Activated B cell treated with CpG ODN at 0.5 μM for 24 hours (primary cell): ENCODE data around the gene C1QA. TPM values are rescaled to one million over a fixed set of nuclear protein-coding genes. Genes with fewer than 3 reads are reported as not detected.

ENCODE experiments used
- ATAC-seq: fragments of 200-7000 bp; cut with Tn5 transposase; one replicate; pipeline ENCODE4 v1.10.0; 2021; ENCODE audit warnings: low read depth, mild to moderate bottlenecking, moderate library complexity
- CTCF ChIA-PET: fragments of 350-600 bp; sonication (Branson Sonifier 250); formaldehyde crosslinking; loops from one replicate; lab custom pipeline; 2021; ENCODE audit warnings: antibody characterized with exemption; lab: Charles Lee
- POLR2A ChIA-PET: fragments of 350-600 bp; sonication (Branson Sonifier 250); formaldehyde crosslinking; loops from one replicate; lab custom pipeline; 2021; ENCODE audit warnings: antibody characterized with exemption; lab: Charles Lee
- DNase-seq: peaks from one replicate; pipeline ENCODE4 v3.0.0; 2022
- H3K27ac Mint-ChIP-seq: one replicate; pipeline ENCODE4 v1.8.0; 2020; ENCODE audit warnings: mixed read lengths
- H3K27me3 Mint-ChIP-seq: one replicate; pipeline ENCODE4 v1.8.0; 2021; ENCODE audit warnings: mixed read lengths
- H3K36me3 Mint-ChIP-seq: one replicate; pipeline ENCODE4 v1.8.0; 2021; ENCODE audit warnings: low read depth, mixed read lengths
- H3K4me1 Mint-ChIP-seq: one replicate; pipeline ENCODE4 v1.8.0; 2021; ENCODE audit warnings: mixed read lengths
- H3K4me3 Mint-ChIP-seq: one replicate; pipeline ENCODE4 v1.8.0; 2020; ENCODE audit warnings: mild to moderate bottlenecking, mixed read lengths
- H3K9me3 Mint-ChIP-seq: one replicate; pipeline ENCODE4 v1.8.0; 2020; ENCODE audit warnings: mixed read lengths
- intact Hi-C: fragments of 100-400 bp; cut with micrococcal nuclease; formaldehyde crosslinking; loops from one replicate; pipeline ENCODE4 v1.15.1; 2024
- total RNA-seq: library from RNA; stranded (reverse); gene quantifications from 2 replicates; pipeline ENCODE4 v1.2.3, GENCODE V29; 2022
- TF ChIP-seq, protein P1 (sequence below): fragments of 200-600 bp; IDR thresholded peaks from one replicate; pipeline ENCODE4 v1.8.0; 2022; ENCODE audit warnings: antibody characterized with exemption, mild to moderate bottlenecking

Gene C1QA
- total RNA-seq, 1 donor from 2014 or later, result not detected

DNA sequence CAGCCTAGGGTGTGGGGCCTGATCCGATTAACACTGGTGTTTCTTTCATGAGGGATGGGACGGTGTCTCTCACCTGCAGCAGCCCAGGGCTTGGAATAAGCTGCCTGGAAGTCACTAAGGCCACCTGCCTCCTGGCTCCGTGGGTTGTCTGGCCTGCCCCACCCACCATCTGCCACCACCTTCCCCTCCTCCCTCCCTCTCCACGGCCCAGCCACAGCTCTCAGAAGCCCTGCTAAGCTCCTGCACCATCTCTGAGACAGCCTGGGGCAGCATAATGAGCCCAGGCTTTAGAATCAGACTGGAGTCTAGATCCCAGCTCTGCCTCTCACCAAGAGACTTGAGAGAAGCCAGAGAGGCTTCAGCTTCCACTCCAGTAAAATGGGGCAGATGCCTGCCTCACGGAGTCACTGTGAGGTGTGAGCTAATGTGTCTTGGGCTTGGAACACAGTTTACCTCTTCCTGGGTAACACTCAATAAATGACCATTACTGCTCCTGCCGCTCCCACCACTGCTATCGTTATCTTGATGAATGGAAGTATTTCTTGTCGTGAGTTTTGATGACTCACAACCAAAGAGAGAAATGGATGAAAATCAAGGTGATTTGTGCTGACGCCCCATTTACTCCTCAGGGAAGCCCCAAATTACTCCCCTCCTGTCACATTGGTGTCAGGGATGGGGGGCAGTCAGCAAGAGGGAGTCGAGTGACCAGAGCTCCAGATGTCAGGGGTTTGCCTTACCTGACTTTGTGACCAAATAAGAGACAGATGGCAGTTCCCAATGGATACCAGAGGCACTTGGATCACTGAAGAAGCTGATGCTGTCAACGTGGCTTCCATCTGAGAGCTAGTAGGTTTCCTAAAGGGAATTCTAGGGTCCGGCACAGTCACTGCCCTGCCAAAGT, 23.5 kb upstream of the C1QA start:
- intact Hi-C loops, result no loop called here
- H3K9me3 Mint-ChIP-seq, result no peaks in the 10 kb centered on the region
- ChIA-PET CTCF (no interaction called here), POLR2A (no interaction called here)
- DNase-seq (no peak), ATAC-seq (no peak)
- H3K36me3 Mint-ChIP-seq, result no peaks in the 10 kb centered on the region
- no peaks in the 10 kb centered on the region for H3K4me1 Mint-ChIP-seq
- no peak overlapping the region for H3K4me3 Mint-ChIP-seq
- TF ChIP-seq, protein P1, sequence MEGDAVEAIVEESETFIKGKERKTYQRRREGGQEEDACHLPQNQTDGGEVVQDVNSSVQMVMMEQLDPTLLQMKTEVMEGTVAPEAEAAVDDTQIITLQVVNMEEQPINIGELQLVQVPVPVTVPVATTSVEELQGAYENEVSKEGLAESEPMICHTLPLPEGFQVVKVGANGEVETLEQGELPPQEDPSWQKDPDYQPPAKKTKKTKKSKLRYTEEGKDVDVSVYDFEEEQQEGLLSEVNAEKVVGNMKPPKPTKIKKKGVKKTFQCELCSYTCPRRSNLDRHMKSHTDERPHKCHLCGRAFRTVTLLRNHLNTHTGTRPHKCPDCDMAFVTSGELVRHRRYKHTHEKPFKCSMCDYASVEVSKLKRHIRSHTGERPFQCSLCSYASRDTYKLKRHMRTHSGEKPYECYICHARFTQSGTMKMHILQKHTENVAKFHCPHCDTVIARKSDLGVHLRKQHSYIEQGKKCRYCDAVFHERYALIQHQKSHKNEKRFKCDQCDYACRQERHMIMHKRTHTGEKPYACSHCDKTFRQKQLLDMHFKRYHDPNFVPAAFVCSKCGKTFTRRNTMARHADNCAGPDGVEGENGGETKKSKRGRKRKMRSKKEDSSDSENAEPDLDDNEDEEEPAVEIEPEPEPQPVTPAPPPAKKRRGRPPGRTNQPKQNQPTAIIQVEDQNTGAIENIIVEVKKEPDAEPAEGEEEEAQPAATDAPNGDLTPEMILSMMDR, result no peak
- H3K27ac Mint-ChIP-seq, result no peak overlapping the region
- peaks cover 24% of the 10 kb centered on the region for H3K27me3 Mint-ChIP-seq

DNA sequence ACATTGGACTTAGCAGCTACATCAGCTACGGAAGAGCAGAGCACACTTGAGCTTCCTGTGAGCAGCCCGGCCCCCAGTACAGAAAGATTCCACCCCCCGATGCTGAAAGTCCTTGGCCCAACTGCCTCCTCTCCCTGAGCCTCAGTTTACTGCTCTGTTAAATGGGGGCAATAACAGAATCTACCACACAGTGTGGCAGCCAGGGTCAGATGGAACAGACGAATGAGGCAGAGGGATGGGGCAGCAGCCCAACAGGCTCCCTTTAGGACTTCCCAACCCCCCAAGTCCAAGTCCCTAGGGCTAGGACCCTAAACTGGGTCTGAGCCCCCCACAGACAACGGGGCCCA, 22.9 kb upstream of the C1QA start:
- Mint-ChIP-seq H3K4me3 (no peak overlapping the region), H3K4me1 (no peaks in the 10 kb centered on the region), H3K36me3 (no peaks in the 10 kb centered on the region), H3K27ac (no peak overlapping the region), H3K9me3 (no peaks in the 10 kb centered on the region), H3K27me3 (peaks cover 20% of the 10 kb centered on the region)
- TF ChIP-seq, protein P1, result no peak
- ATAC-seq (no peak), DNase-seq (no peak)
- CTCF ChIA-PET, result no interaction called here
- POLR2A ChIA-PET, result no interaction called here
- intact Hi-C loops, result no loop called here

DNA sequence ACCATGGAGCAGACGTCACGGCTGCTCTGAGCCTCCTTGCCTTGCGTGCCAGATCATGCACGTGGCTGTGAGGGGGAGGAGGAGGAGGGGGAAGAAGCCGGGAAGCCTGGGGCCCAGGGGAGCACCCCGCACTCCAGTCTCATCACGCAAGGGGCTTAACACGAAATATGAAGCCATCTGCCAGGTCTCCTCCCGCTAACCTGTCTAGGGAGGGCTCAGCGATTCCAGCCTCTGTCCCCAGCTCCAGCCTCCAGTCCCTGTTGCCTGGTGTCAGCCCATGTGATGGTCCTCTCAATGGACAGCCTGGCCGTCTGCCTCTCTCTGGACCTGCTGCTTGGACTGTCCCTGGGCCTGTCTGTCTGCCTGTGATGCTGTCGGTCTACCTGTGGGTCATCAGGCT, 22.5 kb upstream of the C1QA start:
- Mint-ChIP-seq H3K27me3 (peaks cover 23% of the 10 kb centered on the region), H3K27ac (no peak overlapping the region), H3K4me3 (no peak overlapping the region), H3K9me3 (no peaks in the 10 kb centered on the region), H3K36me3 (no peaks in the 10 kb centered on the region), H3K4me1 (no peaks in the 10 kb centered on the region)
- no peak for ATAC-seq
- TF ChIP-seq, protein P1, result no peak
- no peak for DNase-seq
- intact Hi-C loops, result no loop called here
- CTCF ChIA-PET, result no interaction called here
- POLR2A ChIA-PET, result no interaction called here

DNA sequence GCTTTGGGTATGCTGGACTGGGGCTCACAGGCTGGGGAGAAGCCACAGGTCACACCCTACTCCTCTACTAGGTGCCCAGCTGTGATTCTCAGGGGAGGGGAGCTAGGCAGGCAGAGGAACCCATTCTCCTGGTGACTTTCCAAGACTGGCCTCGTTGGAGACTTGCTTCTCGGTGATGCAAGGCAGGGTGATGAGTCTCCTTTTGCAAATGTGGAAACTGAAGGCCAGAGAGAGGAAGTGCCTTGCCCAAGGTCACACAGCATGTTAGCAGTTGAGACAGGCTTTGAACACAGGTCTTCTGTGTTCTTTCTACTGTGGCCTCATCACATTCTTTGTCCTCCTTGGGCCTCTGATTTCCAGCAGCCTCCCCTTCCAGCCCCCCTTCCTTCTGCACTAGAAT, 20.5 kb upstream of the C1QA start:
- ChIA-PET CTCF (no interaction called here), POLR2A (no interaction called here)
- Mint-ChIP-seq H3K9me3 (no peaks in the 10 kb centered on the region), H3K27me3 (peaks cover 25% of the 10 kb centered on the region), H3K27ac (no peak overlapping the region), H3K4me3 (no peak overlapping the region), H3K36me3 (no peaks in the 10 kb centered on the region), H3K4me1 (no peaks in the 10 kb centered on the region)
- TF ChIP-seq, protein P1, result no peak
- intact Hi-C loops, result no loop called here
- DNase-seq (no peak), ATAC-seq (no peak)

GRCh38 chr1:22616571-22616970, 19.9 kb upstream of the C1QA start:
- DNase-seq (no peak), ATAC-seq (no peak)
- no peak overlapping the region for H3K27ac Mint-ChIP-seq
- CTCF ChIA-PET, result no interaction called here
- H3K36me3 Mint-ChIP-seq, result no peaks in the 10 kb centered on the region
- H3K4me1 Mint-ChIP-seq, result no peaks in the 10 kb centered on the region
- H3K9me3 Mint-ChIP-seq, result no peaks in the 10 kb centered on the region
- H3K27me3 Mint-ChIP-seq, result peaks cover 19% of the 10 kb centered on the region
- TF ChIP-seq, protein P1, result no peak
- POLR2A ChIA-PET, result no interaction called here
- H3K4me3 Mint-ChIP-seq, result no peak overlapping the region
- intact Hi-C loops, result no loop called here
